ENCODE results near the gene ZNF282. TPM values are rescaled to one million over a fixed set of nuclear protein-coding genes. Genes with fewer than 3 reads are reported as not detected.

The ZNF282 gene
- total and polyA plus RNA-seq, 9 of the 15 experiments (the other 6 are each of a cell fraction or from before 2014, with no cell fraction given), result 0.76 to 58.6 (median 17.4) TPM

GRCh38 chr7:149209518-149210269 is 14.3 kb downstream of the ZNF282 start:
- Histone ChIP-seq H3K4me2 (ENCODE audit: insufficient read depth, low read length) (no peak overlapping the region), H2AFZ (ENCODE audit: low read depth, low read length) (no peak overlapping the region), H3K27ac (ENCODE audit: extremely low read depth, low read depth, low read length) (0 out of 3 replicates have a peak overlapping the region, but pooled peaks have one; percentile 2), H4K20me1 (replicated peaks; ENCODE audit: control insufficient read depth, insufficient read depth, low read length) (peaks cover 6% of the 10 kb centered on the region; the same call in 1 of the 2 replicates), H3K9me3 (replicated peaks; ENCODE audit: control insufficient read depth, insufficient read depth, low read depth, low read length) (no peaks in the 10 kb centered on the region), H3K9me1 (ENCODE audit: control insufficient read depth, insufficient read depth, low read length) (no peaks in the 10 kb centered on the region), H3K27me3 (ENCODE audit: control insufficient read depth in 2 of 2, insufficient read depth in 2 of 2, low read length in 2 of 2) (no peaks in the 10 kb centered on the region), H3K4me3 (no peak overlapping the region), H3K4me1 (replicated peaks in 1 of 2; ENCODE audit: control insufficient read depth in 2 of 2, insufficient read depth in 2 of 2, low read length in 2 of 2) (0 out of 5 replicates have a peak, but pooled peaks cover 0 to 2% of the 10 kb centered on the region in 2 experiments), H3K36me3 (ENCODE audit: control insufficient read depth, insufficient read depth, low read length) (peaks cover 90% of the 10 kb centered on the region), H3K9ac (ENCODE audit: insufficient read depth in 1 of 2, low read depth in 2 of 2, low read length in 2 of 2) (no peak overlapping the region), H3K79me2 (ENCODE audit: control insufficient read depth, insufficient read depth, low read length) (no peaks in the 10 kb centered on the region)
- in situ Hi-C loops (cut with MboI), result no loop called here
- no TSS peak for BruUV-seq (replicated peaks)
- CTCF ChIA-PET (ENCODE audit: low intra/inter-chr PET ratio), result interaction anchor here (2.0 kb wide), 1 partner anchor 213 kb away, joined by 8 read pairs; no protein-coding TSS in a partner anchor
- intact Hi-C loops (cut with micrococcal nuclease), result no loop called here
- DNase-seq (ENCODE audit: extremely low read depth in 1 of 4, low spot score in 3 of 4), result peak; percentile 82 to 88 (median 86)
- ATAC-seq, result peak; percentile 93
- peak; percentile 95 for FAIRE-seq
- 46% methylated on average over 7 of the region's 7 CpGs for WGBS (ENCODE audit: insufficient coverage, low coverage, missing lambda C conversion rate)
- POLR2A ChIA-PET, result interaction anchor here (1.3 kb wide), 1 partner anchor 14 kb away, joined by 3 read pairs; the partner anchor contains the start of gene ZNF282
- TF ChIP-seq PHF20 (IDR thresholded peaks at IDR 0.05; ENCODE audit: partially characterized antibody) (no peak), ATF3 (IDR thresholded peaks at IDR 0.05) (peak; percentile 89), ATF3 (CRISPR knock-in tag; conservative IDR thresholded peaks at IDR 0.05) (0 out of 2 replicates have a peak, but pooled peaks have one; percentile 51), TOE1 (IDR thresholded peaks at IDR 0.05; ENCODE audit: borderline replicate concordance) (peak; percentile 32; the same call in 1 of the 2 replicates), TOE1 (CRISPR knock-in tag; IDR thresholded peaks at IDR 0.05; ENCODE audit: borderline replicate concordance, low read depth) (no peak), MTA3 (IDR thresholded peaks at IDR 0.05; ENCODE audit: borderline replicate concordance) (no peak; the same call in 1 of the 2 replicates), SMARCA4 (IDR thresholded peaks at IDR 0.05) (peak; percentile 42; the same call in 1 of the 2 replicates), CEBPG (CRISPR knock-in tag; IDR thresholded peaks at IDR 0.05) (0 out of 2 replicates have a peak, but pooled peaks have one; percentile 15), CEBPG (tag; conservative IDR thresholded peaks at IDR 0.05 in 1 of 2, IDR thresholded peaks at IDR 0.05 in 1 of 2) (no peak), RAD21 (CRISPR knock-in tag; conservative IDR thresholded peaks at IDR 0.05 in 1 of 2, IDR thresholded peaks at IDR 0.05 in 1 of 2) (peak; percentile 15 to 57; a peak in 3 of 4 replicates), FOSL1 (tag; conservative IDR thresholded peaks at IDR 0.05) (peak; percentile 90), SMC3 (conservative IDR thresholded peaks at IDR 0.05; ENCODE audit: insufficient read depth, low read depth, low read length) (peak; percentile 68), ATF7 (IDR thresholded peaks at IDR 0.05) (peak; percentile 26; the same call in 1 of the 2 replicates), GABPB1 (CRISPR knock-in tag; IDR thresholded peaks at IDR 0.05) (peak; percentile 64; the same call in 1 of the 2 replicates)
